ENCODE results near the gene MATR3.
"Not testable (repeated sequence)": the region's sequence is repeated elsewhere in the genome, so short reads cannot be mapped to it uniquely, and the experiment has no call there.

The MATR3 gene

GRCh38 chr5:139344177-139344576, 50.6 kb downstream of the MATR3 start:
- no peak for DNase-seq (ENCODE audit: low read depth in 2 of 2)

- DNase-seq (ENCODE audit: low read depth in 2 of 2), result not testable (repeated sequence)
These were observed 51.9 kb downstream of the MATR3 start for GRCh38 chr5:139345442-139345841.

DNA sequence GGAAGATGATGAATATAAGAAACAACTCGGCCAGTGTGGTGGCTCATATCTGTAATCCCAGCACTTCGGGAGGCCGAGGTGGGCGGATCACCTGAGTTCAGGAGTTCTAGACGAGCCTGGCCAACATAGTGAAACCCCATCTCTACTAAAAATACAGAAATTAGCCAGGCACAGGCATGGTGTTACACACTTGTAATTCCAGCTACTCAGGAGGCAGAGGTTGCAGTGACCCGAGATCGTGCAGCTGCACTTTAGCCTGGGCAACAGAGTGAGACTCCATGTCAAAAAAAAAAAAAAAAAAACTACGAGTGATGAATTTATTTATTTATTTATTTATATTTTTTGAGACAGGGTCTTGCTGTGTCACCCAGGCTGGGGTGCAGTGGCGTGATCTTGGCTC, 54.3 kb downstream of the MATR3 start:
- DNase-seq (ENCODE audit: low read depth in 2 of 2), result not testable (repeated sequence)

DNA sequence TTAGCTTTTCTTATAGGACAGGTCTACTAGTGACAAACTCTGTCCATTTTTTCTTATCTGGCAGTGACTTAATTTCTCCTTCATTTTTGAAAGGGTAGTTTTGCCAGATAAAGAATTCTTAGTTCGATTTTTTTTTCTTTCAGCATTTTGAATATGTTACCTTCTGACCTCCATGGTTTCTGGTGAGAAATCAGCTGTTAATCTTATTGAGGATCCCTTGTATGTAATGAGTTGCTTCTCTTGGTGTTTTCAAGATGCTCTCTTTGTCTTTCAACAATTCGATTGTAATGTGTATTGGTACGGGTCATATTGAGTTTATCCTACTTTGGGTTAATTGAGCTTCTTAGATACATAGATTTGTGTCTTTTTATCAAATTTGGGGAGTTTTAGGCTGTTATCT, 60.6 kb downstream of the MATR3 start:
- DNase-seq (ENCODE audit: low read depth in 2 of 2), result no peak

GRCh38 chr5:139355900-139356299, 62.4 kb downstream of the MATR3 start:
- DNase-seq (ENCODE audit: low read depth in 2 of 2), result not testable (repeated sequence)

- DNase-seq (ENCODE audit: low read depth in 2 of 2), result no peak
These were observed 64.5 kb downstream of the MATR3 start for GRCh38 chr5:139358064-139358463.

DNA sequence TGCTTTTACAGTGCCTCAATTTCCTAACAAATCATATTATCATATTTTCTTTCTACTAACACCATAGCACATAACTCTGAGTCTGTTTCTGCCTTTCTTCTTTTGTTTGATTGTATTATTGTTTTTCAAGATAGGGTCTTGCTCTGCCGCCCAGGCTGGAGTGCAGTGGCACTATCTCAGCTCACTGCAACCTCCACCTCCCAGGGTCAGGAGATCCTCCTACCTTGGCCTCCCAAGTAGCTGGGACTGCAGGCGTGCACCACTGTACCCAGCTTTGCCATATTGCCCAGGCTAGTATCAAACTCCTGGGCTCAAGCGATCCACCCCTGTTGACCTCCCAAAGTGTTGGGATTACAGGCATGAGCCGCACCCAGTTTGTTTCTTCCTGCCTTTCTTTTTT, 66.8 kb downstream of the MATR3 start:
- DNase-seq (ENCODE audit: low read depth in 2 of 2), result no peak

GRCh38 chr5:139361835-139362429, 68.4 kb downstream of the MATR3 start:
- DNase-seq (ENCODE audit: low read depth in 2 of 2), result no peak

GRCh38 chr5:139363937-139364336, 70.4 kb downstream of the MATR3 start:
- no peak for DNase-seq (ENCODE audit: low read depth in 2 of 2)

- no peak for DNase-seq (ENCODE audit: low read depth in 2 of 2)
These were observed 70.9 kb downstream of the MATR3 start for GRCh38 chr5:139364466-139364865.

- DNase-seq (ENCODE audit: low read depth in 2 of 2), result no peak
These were observed 75.1 kb downstream of the MATR3 start for GRCh38 chr5:139368613-139369012.

DNA sequence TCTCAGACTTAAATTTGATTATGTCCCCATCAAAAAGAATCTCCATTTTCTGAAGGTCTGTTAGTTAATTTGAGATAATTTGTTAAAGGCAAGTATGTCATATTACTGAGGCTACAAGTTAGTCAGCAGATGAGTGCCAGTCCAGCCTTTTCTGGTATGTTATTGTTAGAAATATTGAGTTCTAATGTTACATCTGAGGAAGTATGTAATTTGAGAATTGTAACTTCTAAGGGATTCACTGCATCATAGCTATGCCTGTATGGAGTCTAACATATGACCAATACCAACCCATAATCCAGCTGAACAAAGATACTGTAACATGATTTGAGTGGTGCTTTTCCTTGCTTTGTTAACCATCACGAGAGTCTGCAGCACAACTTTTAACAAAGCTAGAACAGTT, 75.6 kb downstream of the MATR3 start:
- DNase-seq (ENCODE audit: low read depth in 2 of 2), result no peak

DNA sequence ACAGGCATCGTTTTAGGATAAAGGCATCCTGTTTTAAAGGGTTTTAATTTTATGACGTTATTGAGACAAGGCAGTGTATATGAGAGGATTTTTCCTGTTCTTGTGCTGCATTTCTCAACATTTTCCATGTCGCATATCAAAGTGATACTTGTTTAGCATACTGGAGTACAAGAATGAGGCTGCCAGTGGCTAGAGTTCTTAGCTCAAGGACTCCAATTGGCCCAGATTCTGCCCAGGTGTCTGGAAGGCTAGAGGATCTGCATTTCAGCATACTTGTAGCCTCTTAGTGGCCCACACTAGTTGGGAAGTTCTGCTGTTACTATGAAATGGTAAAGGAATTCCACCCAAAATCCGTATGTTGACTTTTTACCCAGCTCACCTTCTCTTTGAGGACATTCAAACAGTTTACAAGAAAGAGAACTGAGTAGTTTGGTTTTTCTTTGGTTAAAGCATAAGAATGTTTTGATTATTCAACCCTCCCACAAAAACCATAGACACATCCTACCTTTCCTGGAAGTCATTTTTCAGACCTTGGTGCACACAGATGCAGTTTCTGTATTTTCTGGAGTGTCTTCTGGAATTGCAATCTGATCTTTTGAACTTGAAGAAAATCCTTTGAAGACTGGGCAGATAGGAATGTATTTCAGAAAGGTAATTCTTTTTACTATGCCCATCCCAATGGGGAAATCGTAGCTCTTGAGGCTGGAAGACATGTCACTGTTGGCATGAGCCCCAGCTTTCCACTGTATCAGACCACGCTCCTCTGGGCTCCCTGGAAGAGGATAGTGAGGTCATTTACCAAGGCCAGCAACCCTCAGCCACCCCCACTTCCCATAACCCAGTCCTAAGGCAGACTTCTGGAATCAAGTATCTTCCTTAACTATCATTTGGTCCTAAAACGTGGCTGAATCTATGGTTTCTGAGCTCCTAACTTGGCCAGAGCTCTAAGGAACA, 78.2 kb downstream of the MATR3 start:
- no peak for DNase-seq (ENCODE audit: low read depth in 2 of 2)

DNA sequence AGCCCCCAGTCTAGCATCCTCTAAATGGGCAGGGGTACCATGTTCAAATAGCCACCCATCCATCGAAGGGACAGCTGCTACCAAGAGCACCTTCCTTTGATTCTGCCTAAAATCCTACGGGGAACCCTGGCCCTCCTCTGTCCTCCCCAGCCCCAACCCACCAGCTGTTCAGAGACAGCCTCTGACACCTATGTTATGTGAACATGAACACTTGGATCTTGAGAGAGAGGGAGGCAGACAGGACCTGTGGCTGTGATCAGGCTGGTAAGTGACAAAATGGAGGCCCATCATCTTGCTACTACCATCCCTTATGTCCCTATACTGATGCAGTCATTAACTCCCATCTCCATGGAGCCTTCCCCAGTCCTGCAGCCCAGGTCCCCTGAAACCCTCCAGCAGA, 81.4 kb downstream of the MATR3 start:
- no peak for DNase-seq (ENCODE audit: low read depth in 2 of 2)

DNA sequence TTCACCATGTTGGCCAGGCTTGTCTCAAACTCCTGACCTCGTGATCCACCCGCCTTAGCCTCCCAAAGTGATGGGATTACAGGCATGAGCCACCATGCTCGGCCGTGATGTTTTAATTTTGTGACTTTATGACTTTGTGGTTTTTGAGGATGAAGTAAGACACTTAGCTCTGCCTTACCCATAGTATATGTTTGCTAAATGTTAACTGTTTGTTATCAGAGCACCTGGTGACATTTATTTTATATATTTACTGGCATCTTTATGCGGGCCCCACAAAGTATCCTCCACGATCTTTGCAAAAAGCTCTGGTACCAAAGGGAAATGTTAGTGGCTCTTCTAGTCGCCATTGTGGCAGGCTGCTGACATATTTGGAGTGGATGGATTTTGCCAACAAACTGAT, 82.8 kb downstream of the MATR3 start:
- DNase-seq (ENCODE audit: low read depth in 2 of 2), result no peak

DNA sequence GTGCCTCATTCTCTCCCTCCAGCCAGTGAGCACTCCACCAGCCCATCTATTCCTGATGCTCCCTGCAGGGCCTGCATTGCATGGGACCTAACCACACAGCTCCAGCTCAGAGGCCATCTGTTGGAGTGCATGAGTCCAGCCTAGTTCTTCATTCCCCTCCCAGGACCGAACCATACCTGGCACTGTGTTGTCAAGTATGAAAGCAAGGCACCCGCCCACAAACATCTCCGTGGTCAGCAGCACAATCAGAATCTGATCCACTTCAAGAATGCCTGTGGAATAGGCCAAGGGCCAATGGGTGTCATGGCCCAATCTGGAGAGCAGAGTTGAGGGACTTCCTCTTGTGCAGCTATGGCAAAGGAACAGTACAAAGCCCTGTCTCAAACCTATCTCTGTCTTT, 83.7 kb downstream of the MATR3 start:
- no peak for DNase-seq (ENCODE audit: low read depth in 2 of 2)

- DNase-seq (ENCODE audit: low read depth in 2 of 2), result no peak
These were observed 84.7 kb downstream of the MATR3 start for GRCh38 chr5:139378101-139378825.

- no peak for DNase-seq (ENCODE audit: low read depth in 2 of 2)
These were observed 85.4 kb downstream of the MATR3 start for GRCh38 chr5:139378941-139379361.

DNA sequence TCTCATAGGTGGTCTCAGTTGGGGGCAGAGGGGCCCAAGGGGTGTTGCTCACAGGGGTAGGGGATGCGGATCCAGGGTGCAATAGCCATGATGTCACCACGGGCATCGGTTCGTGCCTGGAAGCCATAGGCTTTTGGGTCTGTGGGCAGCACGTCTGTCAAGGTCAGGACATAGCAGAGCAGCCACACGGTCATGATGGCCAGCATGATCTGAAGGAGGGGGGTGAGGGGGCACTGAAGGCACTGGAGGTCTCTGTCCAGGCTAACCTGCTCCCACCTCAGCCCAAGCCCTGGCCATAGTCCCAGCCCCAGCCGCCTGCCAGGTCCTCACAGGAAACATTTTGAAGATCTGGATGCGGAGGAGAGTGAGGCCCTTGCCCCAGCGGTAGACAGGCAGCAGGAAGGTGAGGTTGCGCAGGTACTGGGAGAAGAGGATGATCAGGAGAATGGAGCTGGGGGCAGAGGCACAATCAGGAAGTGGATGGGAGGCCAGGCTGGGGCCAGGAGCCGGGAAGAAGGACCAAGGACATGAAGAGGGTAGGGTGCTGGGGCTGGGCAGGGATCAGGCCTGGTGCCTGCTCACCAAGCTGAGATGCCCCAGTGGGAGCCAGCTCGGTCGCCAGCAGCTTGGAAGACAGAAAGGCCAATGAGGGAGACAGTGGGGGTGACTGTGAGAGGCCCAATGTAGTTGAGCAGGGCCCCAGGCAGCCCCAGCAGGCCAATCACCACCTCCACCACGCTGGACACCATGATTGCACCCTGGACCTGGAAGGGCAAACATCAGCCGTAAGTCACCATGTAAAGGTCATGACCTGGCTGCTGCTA, 86.3 kb downstream of the MATR3 start:
- no peak for DNase-seq (ENCODE audit: low read depth in 2 of 2)
